A673 (cell line): ENCODE results near the gene CLTCL1. TPM values are rescaled to one million over a fixed set of nuclear protein-coding genes. Genes with fewer than 3 reads are reported as not detected.

ENCODE experiments used
- BruUV-seq: library from RNA; stranded (reverse); fragments of 400-500 nt; replicated peaks from 2 replicates; lab custom pipeline; 2021; lab: Mats Ljungman, UMichigan
- CTCF ChIA-PET: fragments of 300-600 bp; sonication (Branson Sonifier 250); formaldehyde crosslinking; loops from one replicate; lab custom pipeline; 2022; ENCODE audit warnings: antibody characterized with exemption; lab: Charles Lee
- POLR2A ChIA-PET: fragments of 300-600 bp; sonication (Branson Sonifier 250); formaldehyde crosslinking; loops from one replicate; lab custom pipeline; 2022; ENCODE audit warnings: antibody characterized with exemption; ENCODE audit not compliant: low non-redundant PET; lab: Charles Lee
- DNase-seq: peaks from one replicate; pipeline ENCODE4 v3.0.0-alpha.2; 2015; ENCODE audit warnings: low spot score
- H3K27ac ChIP-seq: fragments of 200-600 bp; sonication (generic); 2 replicates; pipeline ENCODE4 v1.5.1; 2016; ENCODE audit warnings: mixed run types, low read depth, mild to moderate bottlenecking, mixed read lengths, antibody characterized with exemption, low read length; ENCODE audit not compliant: poor library complexity, severe bottlenecking
- H3K27me3 ChIP-seq: fragments of 200-600 bp; sonication (generic); replicated peaks from 2 replicates; pipeline ENCODE4 v1.6.1; 2017; ENCODE audit warnings: mixed run types, low read depth, mild to moderate bottlenecking, mixed read lengths, antibody characterized with exemption, low read length; ENCODE audit not compliant: insufficient read depth, poor library complexity
- H3K36me3 ChIP-seq: fragments of 200-600 bp; sonication (generic); 2 replicates; pipeline ENCODE4 v1.6.1; 2016; ENCODE audit warnings: mixed run types, mild to moderate bottlenecking, mixed read lengths, antibody characterized with exemption, low read length; ENCODE audit not compliant: insufficient read depth, poor library complexity, severe bottlenecking
- H3K4me1 ChIP-seq: fragments of 200-600 bp; sonication (generic); 2 replicates; pipeline ENCODE4 v1.6.1; 2017; ENCODE audit warnings: mixed run types, mild to moderate bottlenecking, mixed read lengths, antibody characterized with exemption, low read length; ENCODE audit not compliant: insufficient read depth, poor library complexity, severe bottlenecking
- H3K4me3 ChIP-seq: fragments of 200-600 bp; sonication (generic); 2 replicates; pipeline ENCODE4 v1.5.1; 2016; ENCODE audit warnings: low read depth, mixed run types, mild to moderate bottlenecking, mixed read lengths, low read length; ENCODE audit not compliant: poor library complexity, severe bottlenecking
- H3K9me3 ChIP-seq: fragments of 200-600 bp; sonication (generic); 2 replicates; pipeline ENCODE4 v1.6.1; 2016; ENCODE audit warnings: mixed run types, low read depth, mild to moderate bottlenecking, mixed read lengths, antibody characterized with exemption, low read length; ENCODE audit not compliant: poor library complexity, severe bottlenecking
- EZH2 ChIP-seq: fragments of 200-600 bp; sonication (generic); IDR thresholded peaks from 2 replicates; pipeline ENCODE4 v1.6.1; 2017; ENCODE audit warnings: borderline replicate concordance, low read depth, mild to moderate bottlenecking, mixed read lengths, antibody characterized with exemption, low read length; ENCODE audit not compliant: poor library complexity, severe bottlenecking
- intact Hi-C: fragments of 100-400 bp; cut with micrococcal nuclease; formaldehyde crosslinking; loops from one replicate; pipeline ENCODE4 v1.10.0; 2022; ENCODE audit not compliant: unreplicated experiment
- total RNA-seq: library from RNA; stranded (reverse); gene quantifications from 2 replicates; pipeline ENCODE4 v1.2.3, GENCODE V29; 2021
- TF ChIP-seq, protein P1 (sequence below): fragments of 300-800, 200-600 bp; sonication (generic); conservative IDR thresholded peaks from 2 replicates; pipeline ENCODE4 v1.5.1; 2017; ENCODE audit warnings: low read depth, mild to moderate bottlenecking, antibody characterized with exemption, low read length, moderate library complexity, mixed read lengths

CLTCL1 gene
- total RNA-seq, 1 experiment from 2014 or later: 7.5 TPM

DNA sequence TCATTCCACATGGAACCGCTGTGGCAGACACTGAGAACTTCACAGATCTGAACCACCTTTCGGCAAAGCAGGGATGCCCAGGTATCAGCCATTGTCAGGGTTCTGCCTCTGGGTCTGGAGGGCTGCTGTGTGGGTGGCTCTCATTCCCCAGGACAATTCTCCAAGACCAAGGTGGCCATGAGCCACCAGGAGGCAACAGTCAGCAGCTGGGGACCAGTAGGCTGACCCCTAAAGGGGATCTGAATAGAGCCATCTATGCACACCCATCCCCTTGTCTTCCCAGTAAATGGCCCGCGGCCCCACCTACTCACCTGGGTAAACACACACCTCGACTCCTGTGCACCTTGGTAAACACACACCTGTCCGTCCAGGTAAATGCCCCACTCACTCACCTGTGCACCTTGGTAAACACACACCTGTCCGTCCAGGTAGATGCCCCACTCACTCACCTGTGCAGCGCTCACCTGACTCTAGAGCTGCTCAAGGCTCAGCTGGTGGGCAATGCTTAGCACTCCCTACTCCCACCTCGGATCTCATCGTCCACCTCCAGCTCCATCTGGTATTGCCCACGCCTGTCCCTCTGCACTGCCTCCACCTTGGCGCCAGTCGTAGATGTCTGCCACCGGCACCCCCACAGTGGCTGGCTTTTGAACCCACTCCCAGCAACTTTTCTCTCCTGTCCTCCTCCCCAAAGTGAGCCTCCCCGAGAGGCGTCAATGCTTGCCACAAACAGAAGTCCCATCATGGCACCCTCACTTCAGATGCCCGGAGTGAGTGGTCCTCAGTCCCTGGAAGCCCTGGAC is 123.2 kb downstream of the CLTCL1 start:
- peaks cover 12% of the 10 kb centered on the region for H3K4me1 ChIP-seq
- ChIA-PET CTCF (no interaction called here), POLR2A (no interaction called here)
- DNase-seq: no peak
- TF ChIP-seq, protein P1, sequence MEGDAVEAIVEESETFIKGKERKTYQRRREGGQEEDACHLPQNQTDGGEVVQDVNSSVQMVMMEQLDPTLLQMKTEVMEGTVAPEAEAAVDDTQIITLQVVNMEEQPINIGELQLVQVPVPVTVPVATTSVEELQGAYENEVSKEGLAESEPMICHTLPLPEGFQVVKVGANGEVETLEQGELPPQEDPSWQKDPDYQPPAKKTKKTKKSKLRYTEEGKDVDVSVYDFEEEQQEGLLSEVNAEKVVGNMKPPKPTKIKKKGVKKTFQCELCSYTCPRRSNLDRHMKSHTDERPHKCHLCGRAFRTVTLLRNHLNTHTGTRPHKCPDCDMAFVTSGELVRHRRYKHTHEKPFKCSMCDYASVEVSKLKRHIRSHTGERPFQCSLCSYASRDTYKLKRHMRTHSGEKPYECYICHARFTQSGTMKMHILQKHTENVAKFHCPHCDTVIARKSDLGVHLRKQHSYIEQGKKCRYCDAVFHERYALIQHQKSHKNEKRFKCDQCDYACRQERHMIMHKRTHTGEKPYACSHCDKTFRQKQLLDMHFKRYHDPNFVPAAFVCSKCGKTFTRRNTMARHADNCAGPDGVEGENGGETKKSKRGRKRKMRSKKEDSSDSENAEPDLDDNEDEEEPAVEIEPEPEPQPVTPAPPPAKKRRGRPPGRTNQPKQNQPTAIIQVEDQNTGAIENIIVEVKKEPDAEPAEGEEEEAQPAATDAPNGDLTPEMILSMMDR: no peak
- TF ChIP-seq EZH2: no peak
- H3K4me3 ChIP-seq: no peak overlapping the region
- no peak overlapping the region for H3K27ac ChIP-seq
- no peaks in the 10 kb centered on the region for H3K9me3 ChIP-seq
- H3K27me3 ChIP-seq: peaks cover 34% of the 10 kb centered on the region
- no peaks in the 10 kb centered on the region for H3K36me3 ChIP-seq
- no TSS peak for BruUV-seq
- intact Hi-C loops: no loop called here

DNA sequence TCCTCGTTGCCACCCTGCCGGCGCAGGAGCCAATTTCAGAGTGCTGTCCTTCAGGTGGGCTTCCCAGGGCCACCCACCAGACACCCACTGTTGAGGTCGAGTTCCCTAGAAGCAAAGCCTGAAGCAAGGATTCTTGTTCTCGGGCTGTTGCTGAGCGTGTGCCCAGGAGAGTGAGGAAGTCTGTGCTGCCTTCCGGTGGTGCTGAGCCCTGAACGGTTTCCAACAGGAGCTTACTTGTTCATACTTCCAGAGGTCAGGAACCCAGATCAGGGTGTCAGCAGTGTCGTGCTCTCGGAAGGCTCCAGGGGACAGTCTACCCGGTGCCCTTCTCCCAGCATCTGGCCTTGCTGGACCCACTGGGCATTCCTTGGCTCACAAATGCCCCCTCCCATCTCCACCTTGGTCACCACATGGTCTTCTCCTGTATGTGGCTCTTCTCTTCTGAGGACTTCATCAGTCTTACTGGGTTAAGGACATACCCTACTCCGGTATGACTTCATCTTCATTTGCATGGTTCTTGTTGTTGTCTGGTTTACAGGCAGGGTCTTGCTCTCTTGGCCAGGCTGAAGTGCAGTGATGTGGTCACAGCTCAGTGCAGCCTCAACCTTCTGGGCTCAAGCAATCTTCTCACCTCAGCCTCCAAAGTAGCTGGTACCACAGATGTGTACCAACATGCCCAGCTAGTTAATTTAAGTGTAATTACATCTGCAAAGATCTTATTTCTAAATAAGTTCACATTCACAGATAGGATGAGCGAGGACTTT is 124.2 kb downstream of the CLTCL1 start:
- POLR2A ChIA-PET: no interaction called here
- BruUV-seq: no TSS peak
- TF ChIP-seq EZH2: no peak
- TF ChIP-seq, protein P1: no peak
- CTCF ChIA-PET: no interaction called here
- H3K36me3 ChIP-seq: no peaks in the 10 kb centered on the region
- H3K4me1 ChIP-seq: peaks cover 2% of the 10 kb centered on the region
- no peaks in the 10 kb centered on the region for H3K9me3 ChIP-seq
- H3K27ac ChIP-seq: no peak overlapping the region
- no peak for DNase-seq
- intact Hi-C loops: no loop called here
- H3K27me3 ChIP-seq: peaks cover 34% of the 10 kb centered on the region
- no peak overlapping the region for H3K4me3 ChIP-seq

DNA sequence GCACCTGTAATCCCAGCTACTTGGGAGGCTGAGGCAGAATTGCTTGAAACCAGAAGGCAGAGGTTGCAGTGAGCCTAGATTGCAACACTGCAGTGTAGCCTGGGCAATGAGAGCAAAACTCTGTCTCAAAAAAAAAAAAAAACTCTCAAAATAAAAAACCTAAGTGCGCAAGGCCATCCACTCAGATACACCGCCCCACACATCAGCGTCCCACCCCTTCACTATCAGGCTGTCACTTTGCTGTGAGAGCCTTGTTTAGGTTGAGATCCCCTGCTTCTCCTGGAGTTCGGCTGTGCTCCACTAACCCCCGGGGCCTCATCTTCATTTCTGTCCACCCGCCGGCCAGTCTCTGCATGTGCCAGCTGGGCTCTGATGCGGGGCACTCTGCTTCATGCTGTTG is 125.1 kb downstream of the CLTCL1 start:
- ChIA-PET CTCF (no interaction called here), POLR2A (no interaction called here)
- intact Hi-C loops: no loop called here
- TF ChIP-seq, protein P1: no peak
- TF ChIP-seq EZH2: no peak
- Histone ChIP-seq H3K9me3 (no peaks in the 10 kb centered on the region), H3K4me1 (peaks cover 2% of the 10 kb centered on the region), H3K4me3 (no peak overlapping the region), H3K36me3 (no peaks in the 10 kb centered on the region), H3K27me3 (peaks cover 34% of the 10 kb centered on the region), H3K27ac (no peak overlapping the region)
- no TSS peak for BruUV-seq
- DNase-seq: no peak
